Activated CD8-positive, alpha-beta memory T cell treated with anti-CD3 and anti-CD28 coated beads for 1 hour (primary cell): Measurements from ENCODE around the gene WDR1.

Experiments used
- DNase-seq, 2 donors: peaks; one replicate each; pipeline ENCODE4 v3.0.0-alpha.2; 2020; ENCODE audit warnings: low read depth in 1 of 2; ENCODE audit errors: extremely low read depth in 1 of 2

WDR1 gene

DNA sequence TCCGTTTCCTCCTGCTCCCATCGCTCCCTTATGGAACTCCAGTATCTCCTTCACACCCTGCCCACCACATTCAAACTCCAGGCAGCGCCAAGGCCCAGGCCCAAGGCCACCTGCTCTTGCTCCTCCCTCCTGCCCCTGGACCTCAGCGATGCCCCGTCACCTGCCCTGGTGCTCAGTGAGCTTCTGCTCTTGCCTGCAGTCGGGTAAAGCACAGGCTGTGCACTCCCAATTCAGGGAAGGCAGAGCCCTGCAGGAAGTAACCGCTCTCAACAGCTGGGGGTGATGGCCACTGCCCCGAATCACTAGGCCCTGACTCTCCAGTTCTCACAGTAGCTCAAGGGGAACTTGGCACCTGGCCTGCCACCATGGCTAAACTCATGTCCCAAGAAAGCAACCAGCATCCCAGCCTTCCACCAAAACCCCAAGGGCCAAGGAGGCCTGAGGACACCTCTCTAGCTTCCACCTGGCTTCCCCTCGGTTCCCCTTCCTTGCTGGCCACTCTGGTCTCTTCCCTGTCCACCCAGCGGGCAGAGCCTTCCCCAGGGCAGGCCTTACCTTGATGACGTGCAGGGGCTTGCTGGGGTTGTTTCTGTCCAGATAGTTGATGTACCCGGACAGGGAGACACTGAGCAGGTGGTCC, 29.3 kb downstream of the WDR1 start:
- no peak for DNase-seq

DNA sequence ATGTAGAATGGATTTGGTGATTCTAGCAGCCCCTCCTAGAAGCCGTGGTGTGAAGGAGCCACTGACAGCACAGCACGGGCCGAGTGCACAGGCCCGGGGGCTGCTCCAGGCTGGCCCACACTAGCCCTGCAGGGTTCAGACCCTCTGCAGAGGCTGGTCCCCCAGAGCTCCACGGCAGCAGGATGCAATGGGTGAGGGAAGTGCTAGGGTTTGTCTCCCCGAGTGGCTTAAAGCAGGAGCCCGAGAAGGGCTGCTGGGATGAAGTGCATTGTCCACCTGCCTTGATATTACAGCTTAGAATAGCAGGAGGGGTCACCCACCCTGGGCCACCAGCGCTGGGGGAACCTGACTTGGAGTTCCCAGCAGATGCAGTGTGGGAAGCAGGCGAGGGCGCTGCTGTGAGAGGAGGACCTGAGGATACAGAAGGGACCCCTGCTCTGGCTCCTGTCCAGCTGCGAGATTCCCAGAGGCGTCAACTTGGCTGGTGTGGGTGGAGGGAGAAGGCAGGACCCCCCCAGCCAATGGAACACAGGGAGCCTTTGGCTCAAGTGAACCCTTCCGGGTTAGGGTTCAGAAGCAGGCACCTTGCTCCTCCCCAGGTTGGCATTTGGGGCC, 30.0 kb downstream of the WDR1 start:
- no peak for DNase-seq

DNA sequence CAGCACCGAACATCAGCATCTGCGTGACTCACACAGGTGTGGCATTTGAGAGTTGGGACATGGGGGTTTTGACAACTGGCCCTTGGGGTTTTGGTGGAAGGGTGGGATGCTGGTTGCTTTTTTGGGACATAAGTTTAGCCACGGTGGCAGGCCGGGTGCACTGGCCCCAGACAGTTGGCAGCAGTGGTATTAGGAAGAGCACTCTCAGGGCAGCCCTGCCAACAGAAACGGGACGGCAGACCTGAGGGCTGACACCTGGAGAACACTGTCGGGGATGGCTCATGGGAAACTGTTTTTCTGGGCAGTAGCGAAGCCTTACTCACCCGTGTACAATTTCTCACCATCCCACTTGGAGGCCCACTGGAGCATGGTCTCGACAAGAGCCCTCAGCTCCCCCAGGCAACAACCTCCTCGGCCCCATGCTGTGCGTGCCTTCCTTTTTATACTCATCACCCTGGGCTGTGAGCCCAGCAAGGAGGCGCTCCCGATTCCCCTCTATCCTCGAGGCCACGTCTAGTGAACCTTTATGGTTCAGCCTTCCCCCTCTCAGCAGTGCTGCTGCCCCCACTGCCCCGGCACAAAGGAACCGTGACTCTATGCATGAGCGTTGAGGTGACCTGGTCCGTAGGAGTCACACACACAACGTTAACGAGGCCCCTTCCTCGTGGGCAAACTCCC, 30.6 kb downstream of the WDR1 start:
- DNase-seq, result no peak

DNA sequence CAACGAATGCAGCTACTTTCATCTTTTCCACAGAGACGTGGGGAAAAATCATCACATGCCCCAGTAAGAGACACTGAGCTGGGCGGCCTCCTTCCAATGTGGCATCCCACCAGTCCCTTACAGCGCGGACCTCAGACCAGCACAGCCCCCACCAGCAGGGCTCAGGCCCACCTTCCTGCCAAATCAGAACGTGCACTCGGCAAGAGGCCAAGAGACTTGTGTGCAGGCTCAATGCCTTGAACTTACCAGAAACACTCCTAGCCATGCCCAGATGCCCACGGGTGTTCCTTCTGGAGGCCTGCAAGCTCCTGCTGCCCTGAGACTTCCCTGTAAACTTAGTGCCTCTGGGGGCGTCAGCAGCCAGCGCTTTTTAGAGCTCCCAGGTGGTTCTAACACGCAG, 31.2 kb downstream of the WDR1 start:
- DNase-seq, result no peak

DNA sequence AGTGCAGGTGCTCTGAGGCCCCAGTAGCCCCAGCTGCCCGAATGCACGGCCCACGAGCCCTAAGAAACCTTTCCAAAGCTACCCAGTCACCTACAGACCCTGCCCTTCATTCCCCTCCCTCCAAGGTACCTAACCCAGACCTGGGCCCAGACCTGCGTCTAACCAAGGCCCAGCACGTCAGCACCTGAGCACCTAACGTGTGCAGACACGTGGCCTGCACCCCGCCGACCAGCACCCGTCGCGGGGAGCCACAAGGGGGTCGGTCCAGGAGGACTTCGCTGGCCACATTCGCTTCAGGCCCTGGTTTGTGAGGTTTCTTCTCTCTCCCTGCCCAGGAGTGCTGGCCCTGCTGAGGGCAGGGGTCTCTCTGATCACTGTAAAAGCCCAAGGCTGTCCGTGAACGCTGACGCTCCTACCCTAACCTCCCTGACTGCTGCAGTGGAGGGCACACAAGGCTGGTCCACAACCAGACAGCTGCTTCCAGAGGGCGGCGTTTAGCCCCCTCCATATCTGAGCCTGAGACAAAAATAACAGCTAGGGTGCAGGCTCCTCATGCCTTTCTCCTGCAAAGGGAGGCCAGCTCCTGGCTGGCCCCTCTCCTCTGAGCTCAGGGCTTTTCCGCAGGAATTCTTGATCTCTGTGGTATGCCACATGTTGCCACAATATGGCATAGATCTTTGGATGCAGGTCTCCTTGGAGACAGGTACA, 31.8 kb downstream of the WDR1 start:
- DNase-seq, result no peak

DNA sequence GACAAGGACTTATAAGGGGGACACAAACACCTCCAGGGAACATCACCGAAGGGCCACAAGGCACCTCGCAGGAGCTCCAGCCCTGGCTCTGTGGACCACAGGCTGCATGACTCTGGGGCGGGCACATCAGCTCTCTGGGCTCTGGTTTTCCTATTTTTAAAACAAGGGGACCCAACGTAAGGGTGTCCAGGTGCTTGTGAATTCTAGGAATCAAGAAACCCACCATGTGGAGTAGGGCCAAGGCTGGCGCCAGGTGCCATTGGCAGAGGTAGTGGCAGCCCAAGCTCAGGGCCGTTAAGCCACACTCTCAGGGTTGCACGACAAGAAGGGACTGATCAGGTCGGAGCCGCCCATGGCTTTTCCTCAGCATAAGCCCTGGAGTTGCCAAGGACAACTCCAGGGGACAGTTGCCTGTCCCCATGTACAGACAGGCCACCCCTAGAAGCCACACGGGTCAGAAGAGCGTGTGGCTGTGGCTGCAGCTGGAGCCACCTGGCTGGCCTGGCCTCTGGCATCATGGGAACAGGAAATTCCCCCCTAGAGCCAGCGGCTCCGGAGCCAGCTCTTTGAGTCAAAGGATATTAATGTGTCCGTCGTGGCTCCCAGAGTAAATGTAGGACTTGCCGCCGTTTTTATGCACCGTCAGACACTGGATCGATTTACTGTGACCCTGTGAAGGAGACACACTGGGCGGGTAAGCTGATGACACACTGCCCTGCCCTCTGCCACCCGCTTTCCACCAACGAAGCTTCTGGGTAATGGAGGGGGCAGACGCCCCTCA, 32.5 kb downstream of the WDR1 start:
- DNase-seq, result no peak

DNA sequence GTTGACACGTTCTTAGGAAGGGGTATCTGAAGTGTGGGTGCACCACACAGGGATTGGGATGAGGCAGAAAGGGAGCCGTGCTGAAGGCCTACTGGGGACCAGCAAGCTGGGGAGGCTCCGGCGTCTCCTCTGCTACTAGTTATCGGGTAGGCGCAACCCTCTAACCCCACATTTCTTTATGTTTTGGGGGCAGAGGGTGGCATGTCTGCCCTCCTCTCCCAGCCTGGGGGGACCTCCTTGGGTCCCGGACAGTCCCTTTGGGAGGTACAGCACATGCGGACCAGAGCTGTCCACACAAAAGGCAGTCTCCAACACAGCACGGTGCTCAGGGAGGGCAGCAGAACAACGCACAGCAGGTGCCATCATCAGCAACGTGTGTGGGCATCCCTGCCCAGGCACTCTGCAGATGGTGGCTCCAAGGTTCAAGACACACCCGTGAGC, 33.2 kb downstream of the WDR1 start:
- no peak for DNase-seq

DNA sequence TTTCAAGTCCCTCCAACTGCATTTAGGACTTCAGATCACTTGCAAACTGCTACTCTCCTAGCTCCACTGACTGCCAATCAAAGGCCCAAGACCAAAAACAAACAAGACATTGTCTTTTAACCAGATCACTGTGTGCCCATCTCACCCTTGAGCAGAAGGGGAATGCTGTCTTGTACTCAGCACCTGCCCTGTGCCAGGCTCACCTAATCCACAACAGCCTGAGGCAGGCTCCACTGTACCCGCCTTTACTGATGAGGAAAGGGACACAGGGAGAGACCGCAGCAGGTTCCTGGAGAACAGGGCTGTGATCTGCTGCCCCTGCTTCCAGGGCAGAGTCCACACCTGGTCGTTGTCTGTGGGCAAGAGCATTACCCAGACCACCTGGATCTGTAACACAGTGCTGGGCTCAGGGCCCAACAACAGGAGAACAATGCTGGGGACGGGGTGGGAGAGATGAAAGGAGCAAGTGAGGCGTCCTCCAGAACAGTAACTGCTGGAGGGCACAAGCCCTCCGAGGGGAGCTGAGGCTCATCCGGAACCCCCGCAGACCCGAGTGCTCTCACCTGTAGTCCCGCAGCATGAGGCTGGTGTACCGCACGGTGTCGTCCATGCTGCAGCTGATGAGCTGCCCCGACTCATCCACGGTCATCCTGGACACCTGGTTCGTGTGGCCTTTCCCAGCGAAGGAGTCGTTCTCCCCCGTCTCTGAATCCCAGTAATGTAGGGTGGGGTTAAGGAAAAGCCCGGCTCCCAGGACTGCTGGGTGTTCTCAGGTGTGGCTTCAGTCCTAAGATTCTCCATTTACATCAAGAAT, 33.9 kb downstream of the WDR1 start:
- no peak for DNase-seq

DNA sequence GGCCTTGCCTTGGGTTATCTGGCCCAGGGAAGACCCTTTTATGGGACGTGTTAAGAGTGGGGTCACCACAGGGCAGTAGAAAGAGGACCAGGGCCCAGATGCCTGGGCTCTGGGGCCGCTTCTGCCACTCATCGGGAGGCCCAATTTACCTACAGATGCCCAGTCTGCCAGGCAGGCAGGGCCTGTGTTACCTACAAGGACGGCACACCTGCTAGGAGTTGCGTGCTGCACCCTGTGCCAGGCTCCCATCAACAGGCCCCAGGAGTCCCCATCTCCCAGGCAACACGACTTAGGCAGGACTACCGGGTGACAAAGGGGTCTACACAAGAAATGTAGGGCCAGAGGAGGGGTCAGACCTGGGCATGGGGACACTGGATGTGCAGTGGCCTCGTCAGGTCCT, 34.6 kb downstream of the WDR1 start:
- DNase-seq, result no peak

DNA sequence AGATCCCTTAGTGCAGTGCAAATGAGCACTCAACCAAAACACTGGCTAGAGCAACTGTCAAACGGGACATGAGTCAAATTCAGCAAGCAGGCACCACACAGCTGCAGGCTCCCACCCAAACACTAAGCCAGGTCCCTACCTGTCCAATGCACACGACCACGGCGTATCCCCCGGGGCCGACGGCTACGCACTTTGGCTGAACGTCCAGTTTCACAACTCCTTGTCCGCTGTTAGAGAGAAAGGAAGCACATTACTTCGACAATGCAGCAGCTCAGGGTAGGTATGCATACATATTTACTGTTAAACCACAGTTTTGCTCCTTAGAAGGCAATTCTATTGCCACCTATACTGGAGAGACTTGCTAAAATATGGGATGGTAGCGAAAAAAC, 35.4 kb downstream of the WDR1 start:
- DNase-seq, result no peak

DNA sequence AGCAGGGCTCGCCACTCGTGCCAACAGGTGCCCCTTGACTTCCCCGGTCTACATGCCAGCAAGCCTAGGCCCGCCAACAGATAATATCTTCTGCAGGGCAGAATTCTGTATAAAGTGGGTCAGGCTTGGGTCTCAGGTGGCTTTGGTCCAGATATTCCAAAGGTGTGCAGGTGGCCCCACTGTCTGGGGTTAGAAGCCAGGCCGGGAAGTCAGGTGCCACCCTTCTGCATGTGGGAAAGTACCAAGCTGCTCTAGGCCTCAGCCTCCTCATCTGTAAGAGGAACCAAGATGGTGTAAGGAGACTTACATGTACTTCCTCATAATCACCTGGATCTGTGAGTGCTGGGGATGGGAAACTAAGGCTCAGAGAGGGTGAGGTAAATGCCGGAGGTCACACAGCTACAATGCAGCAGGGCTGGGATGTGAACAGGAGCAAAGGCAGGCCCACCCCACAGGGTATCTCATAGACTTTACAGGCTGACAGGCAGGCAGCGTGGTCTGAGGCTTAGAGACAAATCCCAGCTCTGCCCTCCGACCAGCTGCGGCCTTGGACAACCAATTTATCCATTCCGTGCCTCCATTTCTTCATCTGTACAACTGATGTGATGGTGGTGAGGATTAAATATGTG, 35.9 kb downstream of the WDR1 start:
- no peak for DNase-seq

DNA sequence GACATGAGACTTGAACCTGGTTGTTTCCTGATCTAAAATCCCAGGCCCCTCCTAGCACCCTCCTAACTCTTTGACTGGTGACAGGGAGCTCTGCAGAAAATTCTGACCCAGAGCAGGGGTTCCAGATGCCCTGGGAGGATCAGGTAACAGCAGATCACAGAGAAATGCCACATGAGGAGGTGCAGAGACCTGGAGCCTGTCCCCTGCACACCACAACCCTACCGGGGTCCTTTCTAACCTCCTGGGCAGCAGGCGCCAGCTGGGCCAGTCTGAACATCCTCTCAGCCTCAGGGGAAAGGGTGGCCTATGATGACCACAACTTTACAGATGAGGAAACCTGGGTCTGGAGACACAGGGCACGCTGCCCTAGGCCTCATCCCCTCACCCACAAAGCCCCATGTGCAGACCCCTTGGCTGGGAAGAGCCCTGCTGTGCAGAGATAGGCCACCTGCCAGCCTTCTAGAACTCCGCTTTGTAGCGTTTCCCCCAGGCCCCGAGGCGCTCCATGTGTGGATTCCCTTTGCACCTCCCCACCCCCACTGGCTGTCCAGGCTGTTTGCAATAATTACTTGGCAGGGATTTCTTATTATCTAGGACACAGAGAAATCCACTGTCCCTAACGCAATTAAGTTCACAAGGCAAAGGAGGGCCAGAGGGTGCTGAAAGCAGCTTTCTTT, 36.5 kb downstream of the WDR1 start:
- no peak for DNase-seq

DNA sequence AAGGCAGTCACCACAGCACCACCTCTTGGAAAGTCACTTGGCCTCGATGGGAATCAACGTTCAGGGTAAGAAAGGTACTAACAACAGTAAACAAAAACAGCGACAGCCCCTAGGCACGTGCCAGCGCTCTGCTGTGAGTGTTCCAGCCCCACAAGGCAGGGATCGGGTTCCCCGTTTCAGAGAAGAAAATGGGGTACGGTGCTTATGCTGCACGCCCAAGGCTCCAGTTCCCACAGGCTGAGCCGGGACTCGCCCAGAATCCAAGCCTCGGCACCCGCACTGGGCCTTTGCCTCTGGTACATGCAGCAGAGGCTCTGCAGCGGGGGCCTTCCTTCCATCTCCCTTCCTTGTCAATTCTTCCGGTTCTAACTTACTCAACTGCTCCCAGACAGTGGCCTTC, 37.3 kb downstream of the WDR1 start:
- DNase-seq, result no peak

DNA sequence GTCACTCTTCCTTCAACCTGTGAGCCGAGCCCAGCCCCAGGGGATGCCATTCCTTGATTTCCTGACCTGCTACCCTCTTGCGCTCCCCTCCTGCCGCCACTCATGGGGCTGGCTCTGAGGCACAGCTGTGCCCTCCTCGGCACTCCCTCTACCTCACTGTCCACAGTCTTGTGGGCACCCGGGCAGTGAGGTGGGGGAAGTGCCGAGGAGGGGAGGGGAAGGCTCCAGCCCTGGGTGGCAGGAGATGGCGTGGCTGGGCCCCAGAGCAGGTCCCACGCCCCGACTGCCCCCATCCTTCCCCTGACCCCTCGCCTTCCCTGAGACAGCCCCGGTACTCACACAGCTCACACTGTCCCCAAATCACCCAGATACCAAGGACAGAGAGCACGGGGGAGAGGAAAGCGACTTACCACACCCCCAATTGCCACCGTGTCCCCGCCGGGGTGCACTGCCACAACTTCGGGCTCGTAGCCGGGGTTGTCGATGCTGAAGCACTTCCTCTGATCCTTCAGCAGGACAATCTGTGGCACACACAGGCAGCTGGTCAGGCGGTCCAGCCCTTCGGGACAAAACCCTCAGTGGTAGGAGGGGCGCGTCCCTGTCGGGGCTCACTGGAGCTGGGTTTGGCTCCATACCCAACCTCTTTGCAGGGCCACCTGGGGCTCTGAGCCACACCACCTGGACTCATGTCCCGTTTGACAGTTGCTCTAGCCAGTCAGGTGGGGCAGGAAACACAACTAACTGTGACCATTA, 37.9 kb downstream of the WDR1 start:
- DNase-seq, result no peak

DNA sequence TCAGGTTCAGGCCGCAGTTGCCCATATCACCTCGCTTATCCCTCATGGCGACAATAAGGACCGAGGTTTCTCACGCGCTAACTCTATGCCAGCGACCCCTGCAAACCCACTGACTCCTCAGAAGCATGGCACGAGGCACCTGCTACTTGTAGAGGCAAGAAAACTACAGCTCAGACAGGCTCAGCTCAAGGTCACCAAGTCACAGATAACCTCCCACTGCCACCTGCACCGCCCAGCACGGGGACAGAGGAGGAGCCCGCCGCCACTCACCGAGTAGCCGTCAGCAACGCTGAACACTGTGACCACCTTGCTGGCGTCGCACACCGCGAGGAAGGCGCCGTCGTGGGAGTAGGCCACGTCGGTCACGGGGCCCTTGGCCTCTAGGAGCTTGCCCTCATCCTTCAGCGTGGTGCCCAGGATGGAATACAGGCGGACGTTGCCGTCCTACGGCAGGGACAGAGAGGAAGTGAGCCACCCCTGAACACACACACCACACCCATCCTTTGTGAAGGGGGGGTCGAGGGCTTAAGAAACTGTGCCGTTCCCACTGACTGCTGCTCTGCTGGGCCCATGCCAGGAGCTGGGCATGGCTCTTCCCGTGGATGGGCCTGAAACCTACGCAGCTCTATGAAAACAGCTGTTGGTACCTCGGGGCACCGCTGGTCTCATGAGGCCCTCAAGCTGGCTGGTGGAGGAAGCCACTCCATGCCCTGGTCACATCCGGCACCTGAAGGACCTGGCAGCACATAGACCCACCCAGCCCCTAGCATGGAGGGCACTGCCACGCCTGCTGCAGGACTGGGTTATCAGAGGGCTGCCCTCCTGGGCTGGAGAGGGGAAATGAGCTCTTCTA, 38.9 kb downstream of the WDR1 start:
- DNase-seq, result no peak

DNA sequence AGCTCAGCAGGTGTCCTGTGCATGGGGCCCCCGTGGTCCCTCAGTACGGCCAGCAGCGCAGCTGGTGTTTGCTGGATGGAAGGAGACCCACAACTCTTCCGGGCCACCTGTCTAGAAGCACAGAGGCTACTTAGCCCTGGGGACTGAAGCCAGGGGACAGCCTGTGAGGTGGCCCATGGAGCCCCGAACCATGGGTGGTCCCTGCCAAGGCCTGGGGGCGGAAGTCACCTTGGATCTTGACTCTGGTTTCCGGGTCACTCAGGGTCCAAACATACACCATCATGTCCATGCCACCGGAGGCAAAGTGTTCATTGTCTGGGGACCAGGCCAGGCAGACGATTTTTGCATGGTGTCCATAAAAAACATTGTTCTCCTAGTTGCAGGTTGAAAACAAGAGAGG, 39.5 kb downstream of the WDR1 start:
- DNase-seq, result no peak

DNA sequence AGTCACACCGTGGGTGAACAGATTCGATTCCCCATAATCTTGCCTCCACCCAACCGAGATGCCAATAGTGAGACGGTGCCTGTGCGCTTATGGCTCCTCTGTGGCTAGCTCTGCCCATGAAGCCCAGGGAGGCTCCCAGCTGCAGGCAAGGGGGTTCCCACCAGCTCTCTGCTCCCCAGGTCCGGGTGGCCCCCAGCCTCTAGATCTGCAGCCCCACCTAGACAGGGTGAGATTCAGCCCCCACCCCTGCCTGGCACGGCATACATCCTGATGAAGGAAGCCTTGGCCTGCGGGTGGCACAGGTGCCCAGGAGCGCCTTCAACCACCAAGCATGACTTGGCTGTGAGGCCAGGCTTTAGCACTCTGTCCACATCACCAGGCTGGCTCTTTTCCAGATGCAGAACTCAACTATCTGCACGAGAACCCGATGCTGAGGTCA, 40.6 kb downstream of the WDR1 start:
- DNase-seq, result no peak
